BE2C (cell line): ENCODE results near the gene ESRRG.
A peak's percentile ranks its signal among the peaks of the same experiment; 100 is the strongest.
"Not testable (repeated sequence)": the region's sequence is repeated elsewhere in the genome, so short reads cannot be mapped to it uniquely, and the experiment has no call there.

Source experiments
- DNase-seq: peaks from one replicate; pipeline ENCODE4 v3.0.0-alpha.2; 2020
- H3K27me3 ChIP-seq: fragments of 250-450 bp; sonication (Bioruptor Pico); 2 replicates; pipeline ENCODE4 v1.5.1; 2020; ENCODE audit warnings: mild to moderate bottlenecking
- H3K36me3 ChIP-seq: fragments of 250-450 bp; sonication (Bioruptor Pico); 2 replicates; pipeline ENCODE4 v1.5.1; 2020; ENCODE audit warnings: mild to moderate bottlenecking
- H3K4me1 ChIP-seq: fragments of 250-450 bp; sonication (Bioruptor Pico); 2 replicates; pipeline ENCODE4 v1.5.1; 2020
- H3K4me3 ChIP-seq: 2 replicates; pipeline ENCODE4 v1.5.1; 2011; ENCODE audit warnings: low read depth, low read length
- H3K9me3 ChIP-seq: fragments of 250-450 bp; sonication (Bioruptor Pico); 2 replicates; pipeline ENCODE4 v1.5.1; 2020
- CTCF ChIP-seq: IDR thresholded peaks from 2 replicates; pipeline ENCODE4 v1.5.1; 2012; ENCODE audit warnings: mild to moderate bottlenecking, low read depth, low read length

The ESRRG gene

DNA sequence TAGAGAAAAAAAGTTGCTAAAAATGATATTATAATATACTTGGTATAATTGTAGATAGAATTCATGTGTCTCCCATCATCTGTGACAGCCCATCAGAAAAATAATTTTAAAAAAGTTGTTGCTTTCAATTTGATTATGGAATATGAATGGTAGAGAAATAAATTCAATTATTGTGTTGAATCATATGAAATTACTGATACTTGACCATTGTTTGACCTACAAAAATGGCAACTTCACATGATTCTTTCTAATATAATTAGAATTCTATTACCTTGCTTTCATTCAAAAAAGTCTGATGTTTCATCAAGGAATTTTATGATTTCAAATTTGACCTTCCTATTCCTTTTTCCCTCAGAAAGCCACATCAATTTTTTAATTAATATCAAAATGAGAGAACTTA, 11.5 kb downstream of the ESRRG start:
- Histone ChIP-seq H3K27me3 (no peaks in the 10 kb centered on the region), H3K36me3 (peaks cover 9% of the 10 kb centered on the region), H3K4me1 (peaks cover 52% of the 10 kb centered on the region), H3K4me3 (peak overlapping the region; percentile 54), H3K9me3 (no peaks in the 10 kb centered on the region)
- TF ChIP-seq CTCF: no peak
- no peak for DNase-seq

- DNase-seq: peak; percentile 42
Measured at GRCh38 chr1:216710598-216711333, 12.5 kb downstream of the ESRRG start.

DNA sequence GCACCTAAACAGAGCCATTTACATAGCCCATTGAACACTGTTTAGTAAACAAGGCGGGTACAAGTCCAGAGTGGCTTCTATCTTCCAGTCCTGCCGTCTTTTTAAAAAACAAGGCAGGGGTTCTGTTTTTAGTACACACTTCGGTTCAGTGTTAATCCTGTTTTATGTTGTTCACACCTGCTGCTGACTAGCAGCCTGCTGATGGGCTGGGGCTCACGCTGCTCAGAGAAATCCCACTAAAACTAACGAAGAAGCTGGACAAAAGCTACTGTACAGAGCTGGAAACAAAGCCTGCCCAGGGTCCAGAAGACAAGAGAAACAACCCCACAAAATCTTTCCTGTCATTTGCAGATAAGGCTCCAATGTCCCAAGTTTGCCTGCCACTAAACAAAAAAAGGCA, 13.2 kb downstream of the ESRRG start:
- Histone ChIP-seq H3K9me3 (no peaks in the 10 kb centered on the region), H3K36me3 (peaks cover 23% of the 10 kb centered on the region), H3K4me3 (peak overlapping the region; percentile 54), H3K4me1 (peaks cover 53% of the 10 kb centered on the region), H3K27me3 (no peaks in the 10 kb centered on the region)
- DNase-seq: no peak
- no peak for TF ChIP-seq CTCF

More at GRCh38 chr1:216710598-216711333, 12.5 kb downstream of the ESRRG start:
- Histone ChIP-seq H3K9me3 (no peaks in the 10 kb centered on the region), H3K36me3 (peaks cover 18% of the 10 kb centered on the region), H3K27me3 (no peaks in the 10 kb centered on the region), H3K4me3 (peak overlapping the region; percentile 54), H3K4me1 (peaks cover 55% of the 10 kb centered on the region)
- TF ChIP-seq CTCF: no peak

- Histone ChIP-seq H3K4me3 (no peak overlapping the region), H3K36me3 (peaks cover 32% of the 10 kb centered on the region), H3K27me3 (no peaks in the 10 kb centered on the region), H3K4me1 (peaks cover 40% of the 10 kb centered on the region), H3K9me3 (no peaks in the 10 kb centered on the region)
- TF ChIP-seq CTCF: no peak
- peak; percentile 46 for DNase-seq
Measured at GRCh38 chr1:216705676-216706075, 17.6 kb downstream of the ESRRG start.

GRCh38 chr1:216704065-216704464, 19.2 kb downstream of the ESRRG start:
- H3K36me3 ChIP-seq: peaks cover 41% of the 10 kb centered on the region
- H3K4me3 ChIP-seq, DNase-seq, H3K9me3 ChIP-seq, H3K27me3 ChIP-seq: not testable (repeated sequence)
- H3K4me1 ChIP-seq: peaks cover 34% of the 10 kb centered on the region

GRCh38 chr1:216702170-216702569, 21.1 kb downstream of the ESRRG start:
- H3K4me1 ChIP-seq: peaks cover 30% of the 10 kb centered on the region
- DNase-seq: no peak
- H3K4me3 ChIP-seq: no peak overlapping the region
- no peaks in the 10 kb centered on the region for H3K9me3 ChIP-seq
- no peaks in the 10 kb centered on the region for H3K27me3 ChIP-seq
- H3K36me3 ChIP-seq: peaks cover 52% of the 10 kb centered on the region
- TF ChIP-seq CTCF: no peak
